HEK293 (cell line): ENCODE measurements around the gene LGI1.

Experiments
- ATF2 ChIP-seq: fragments of 450-650 bp; formaldehyde crosslinking; IDR thresholded peaks from 2 replicates; pipeline ENCODE4 v1.5.1; 2016; ENCODE audit warnings: missing biosample characterization, missing genetic modification characterization, low read depth
- CTCF ChIP-seq: fragments of 450-650 bp; formaldehyde crosslinking; IDR thresholded peaks from 2 replicates; pipeline ENCODE4 v1.5.1; 2016; ENCODE audit warnings: missing biosample characterization, missing genetic modification characterization
- KLF10 ChIP-seq: fragments of 450-650 bp; IDR thresholded peaks from 2 replicates; pipeline ENCODE4 v1.5.1; 2018; ENCODE audit warnings: missing biosample characterization, mild to moderate bottlenecking, missing genetic modification characterization
- REPIN1 ChIP-seq: fragments of 450-650 bp; formaldehyde crosslinking; IDR thresholded peaks from 2 replicates; pipeline ENCODE4 v1.5.1; 2017; ENCODE audit warnings: missing biosample characterization, missing genetic modification characterization, low read depth
- ZBTB44 ChIP-seq: fragments of 450-650 bp; IDR thresholded peaks from 2 replicates; pipeline ENCODE4 v1.5.1; 2018; ENCODE audit warnings: missing biosample characterization, mild to moderate bottlenecking, missing genetic modification characterization
- ZBTB49 ChIP-seq: fragments of 450-650 bp; formaldehyde crosslinking; IDR thresholded peaks from 2 replicates; pipeline ENCODE4 v1.5.1; 2016; ENCODE audit warnings: missing biosample characterization, missing genetic modification characterization, low read depth
- ZFP3 ChIP-seq: fragments of 450-650 bp; formaldehyde crosslinking; IDR thresholded peaks from 2 replicates; pipeline ENCODE4 v1.5.1; 2016; ENCODE audit warnings: low read depth, missing biosample characterization, missing genetic modification characterization
- ZNF239 ChIP-seq: fragments of 450-650 bp; formaldehyde crosslinking; IDR thresholded peaks from 2 replicates; pipeline ENCODE4 v1.5.1; 2016; ENCODE audit warnings: missing biosample characterization, missing genetic modification characterization
- ZNF335 ChIP-seq: fragments of 450-650 bp; formaldehyde crosslinking; conservative IDR thresholded peaks from 2 replicates; pipeline ENCODE4 v1.5.1; 2016; ENCODE audit warnings: missing biosample characterization, missing genetic modification characterization
- ZNF521 ChIP-seq: fragments of 450-650 bp; formaldehyde crosslinking; IDR thresholded peaks from 2 replicates; pipeline ENCODE4 v1.5.1; 2017; ENCODE audit warnings: missing biosample characterization, mild to moderate bottlenecking, missing genetic modification characterization
- ZNF530 ChIP-seq: fragments of 450-650 bp; formaldehyde crosslinking; IDR thresholded peaks from 2 replicates; pipeline ENCODE4 v1.5.1; 2016; ENCODE audit warnings: low read depth, missing biosample characterization, missing genetic modification characterization
- ZNF660 ChIP-seq: fragments of 450-650 bp; IDR thresholded peaks from 2 replicates; pipeline ENCODE4 v1.5.1; 2018; ENCODE audit warnings: missing biosample characterization, mild to moderate bottlenecking, missing genetic modification characterization

- TF ChIP-seq ATF2 (tag by site-specific recombination) (no peak), CTCF (no peak), ZNF530 (tag by site-specific recombination) (no peak), ZBTB49 (tag by site-specific recombination) (no peak), REPIN1 (tag by site-specific recombination) (no peak), ZBTB44 (tag by site-specific recombination) (no peak), ZNF521 (tag by site-specific recombination) (no peak), ZNF335 (no peak), ZNF239 (tag by site-specific recombination) (no peak), ZFP3 (tag by site-specific recombination) (no peak), KLF10 (no peak), ZNF660 (tag by site-specific recombination) (no peak)
These were observed 2.8 kb downstream of the LGI1 start for GRCh38 chr10:93760490-93760889.
